ENCODE measurements around the gene LIMS2. TPM values are rescaled to one million over a fixed set of nuclear protein-coding genes. Genes with fewer than 3 reads are reported as not detected.

Gene LIMS2
- total RNA-seq, 1 donor from 2014 or later, result 3.8 TPM

GRCh38 chr2:127653421-127654083 lies 21.8 kb downstream of the LIMS2 start:
- DNase-seq (ENCODE audit: low spot score), result no peak
- H3K27me3 Mint-ChIP-seq (ENCODE audit: unreplicated experiment), result peaks cover 19% of the 10 kb centered on the region
- TF ChIP-seq CTCF (IDR thresholded peaks at IDR 0.05; ENCODE audit: unreplicated experiment), result no peak
- peak overlapping the region; percentile 57 for H3K27ac Mint-ChIP-seq (ENCODE audit: unreplicated experiment)
- H3K9me3 Mint-ChIP-seq (ENCODE audit: unreplicated experiment), result no peaks in the 10 kb centered on the region
- no peaks in the 10 kb centered on the region for H3K36me3 Mint-ChIP-seq (ENCODE audit: low read depth, unreplicated experiment)
- H3K4me3 Mint-ChIP-seq (ENCODE audit: unreplicated experiment), result no peak overlapping the region
- peaks cover 8% of the 10 kb centered on the region for H3K4me1 Mint-ChIP-seq (ENCODE audit: unreplicated experiment)

- Mint-ChIP-seq H3K27me3 (ENCODE audit: unreplicated experiment) (peaks cover 20% of the 10 kb centered on the region), H3K4me1 (ENCODE audit: unreplicated experiment) (peaks cover 10% of the 10 kb centered on the region), H3K36me3 (ENCODE audit: low read depth, unreplicated experiment) (no peaks in the 10 kb centered on the region), H3K27ac (ENCODE audit: unreplicated experiment) (no peak overlapping the region), H3K4me3 (ENCODE audit: unreplicated experiment) (no peak overlapping the region), H3K9me3 (ENCODE audit: unreplicated experiment) (no peaks in the 10 kb centered on the region)
- no peak for DNase-seq (ENCODE audit: low spot score)
- TF ChIP-seq CTCF (IDR thresholded peaks at IDR 0.05; ENCODE audit: unreplicated experiment), result no peak
These were observed 22.5 kb downstream of the LIMS2 start for GRCh38 chr2:127652786-127653357.

DNA sequence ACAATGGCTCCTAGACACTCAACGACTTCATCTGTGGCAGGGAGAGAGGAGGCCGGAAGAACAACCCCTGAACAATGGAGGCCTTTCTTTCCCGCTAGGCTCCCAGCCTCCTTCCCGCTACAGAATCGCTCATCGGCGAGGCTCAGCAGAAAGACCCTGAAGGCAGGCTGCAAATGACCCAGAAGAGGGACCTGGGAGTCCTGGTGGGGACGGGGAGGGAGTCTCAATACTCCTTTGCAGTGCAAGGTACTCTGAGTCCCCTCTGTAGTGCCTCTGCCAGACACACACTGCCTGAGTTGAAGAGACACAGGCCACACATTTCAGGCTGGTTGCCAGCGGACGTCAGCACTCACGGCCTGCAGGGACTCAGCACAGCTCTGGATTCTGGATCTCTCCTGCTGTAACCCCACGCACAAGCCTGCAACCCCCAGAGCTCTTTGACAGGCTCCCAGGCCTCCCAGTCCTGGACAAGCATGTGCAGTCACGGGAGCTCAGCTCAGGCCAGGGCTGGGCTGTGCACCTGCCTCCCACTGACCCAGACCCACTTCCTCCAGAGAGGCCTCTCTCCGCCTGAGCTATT lies 23.3 kb downstream of the LIMS2 start:
- Mint-ChIP-seq H3K4me1 (ENCODE audit: unreplicated experiment) (peaks cover 10% of the 10 kb centered on the region), H3K27me3 (ENCODE audit: unreplicated experiment) (peaks cover 23% of the 10 kb centered on the region), H3K9me3 (ENCODE audit: unreplicated experiment) (no peaks in the 10 kb centered on the region), H3K36me3 (ENCODE audit: low read depth, unreplicated experiment) (no peaks in the 10 kb centered on the region), H3K27ac (ENCODE audit: unreplicated experiment) (no peak overlapping the region), H3K4me3 (ENCODE audit: unreplicated experiment) (no peak overlapping the region)
- TF ChIP-seq CTCF (IDR thresholded peaks at IDR 0.05; ENCODE audit: unreplicated experiment), result no peak
- no peak for DNase-seq (ENCODE audit: low spot score)

GRCh38 chr2:127651381-127651809 lies 23.9 kb downstream of the LIMS2 start:
- H3K36me3 Mint-ChIP-seq (ENCODE audit: low read depth, unreplicated experiment), result no peaks in the 10 kb centered on the region
- peak overlapping the region; percentile 42 for H3K4me3 Mint-ChIP-seq (ENCODE audit: unreplicated experiment)
- TF ChIP-seq CTCF (IDR thresholded peaks at IDR 0.05; ENCODE audit: unreplicated experiment), result no peak
- H3K9me3 Mint-ChIP-seq (ENCODE audit: unreplicated experiment), result no peaks in the 10 kb centered on the region
- no peak overlapping the region for H3K27ac Mint-ChIP-seq (ENCODE audit: unreplicated experiment)
- peaks cover 23% of the 10 kb centered on the region for H3K27me3 Mint-ChIP-seq (ENCODE audit: unreplicated experiment)
- DNase-seq (ENCODE audit: low spot score), result no peak
- peaks cover 13% of the 10 kb centered on the region for H3K4me1 Mint-ChIP-seq (ENCODE audit: unreplicated experiment)
